Peyer's patch (tissue), 4 donors: Measurements from ENCODE around the gene FMOD. TPM values are rescaled to one million over a fixed set of nuclear protein-coding genes. Genes with fewer than 3 reads are reported as not detected.

Source experiments
- DNase-seq, 3 donors: peaks; one replicate each; pipeline ENCODE4 v3.0.0-alpha.2; 2017 to 2019
- H3K27ac ChIP-seq, 4 donors: fragments of 200-600 bp; sonication (generic); one replicate each; pipeline ENCODE4 v1.5.1; 2016 to 2019
- H3K27me3 ChIP-seq, 2 donors: fragments of 200-600 bp; sonication (generic); one replicate each; pipeline ENCODE4 v1.5.1; 2019
- H3K36me3 ChIP-seq, 3 donors: fragments of 200-600 bp; sonication (generic); one replicate each; pipeline ENCODE4 v1.5.1; 2016 to 2019
- H3K4me1 ChIP-seq, 4 donors: fragments of 200-600 bp; sonication (generic); one replicate each; pipeline ENCODE4 v1.5.1; 2016 to 2019
- H3K4me3 ChIP-seq, 4 donors: fragments of 200-600 bp; sonication (generic); 1 replicate in 3 of 4; 2 replicates in 1 of 4; pipeline ENCODE4 v1.5.1; 2016 to 2019; ENCODE audit warnings: mild to moderate bottlenecking in 1 of 4
- H3K9me3 ChIP-seq, 4 donors: fragments of 200-600 bp; sonication (generic); one replicate each; pipeline ENCODE4 v1.5.1; 2016 to 2019; ENCODE audit warnings: mild to moderate bottlenecking in 1 of 4
- POLR2A ChIP-seq, 2 donors: fragments of 450-650 bp; IDR thresholded peaks; one replicate each; pipeline ENCODE4 v1.5.1; 2017; ENCODE audit warnings: antibody characterized with exemption in 2 of 2, mild to moderate bottlenecking in 2 of 2, moderate library complexity in 2 of 2
- total RNA-seq, 4 donors: library from RNA; depleted of rRNA; stranded (reverse); fragments of >200 nt; gene quantifications; one replicate each; pipeline ENCODE4 v1.1.0, GENCODE V29; 2016
- TF ChIP-seq, protein P1 (sequence below), 6 experiments: fragments of 450-650 bp in 4 of 6; fragments of 200-600 bp in 2 of 6; sonication (generic) in 1 of 6; IDR thresholded peaks; one replicate each; pipeline ENCODE4 v1.5.1; 2017 to 2019; ENCODE audit warnings: antibody characterized with exemption in 6 of 6, mild to moderate bottlenecking in 3 of 6, moderate library complexity in 1 of 6

FMOD gene
- total RNA-seq, 4 donors from 2014 or later: 10.5 to 33.8 (median 12.2) TPM

GRCh38 chr1:203360547-203361185, 9.7 kb upstream of the FMOD start:
- no peak for DNase-seq
- H3K27me3 ChIP-seq: no peaks in the 10 kb centered on the region
- no peak for TF ChIP-seq POLR2A (IDR thresholded peaks at IDR 0.05)
- TF ChIP-seq, protein P1, sequence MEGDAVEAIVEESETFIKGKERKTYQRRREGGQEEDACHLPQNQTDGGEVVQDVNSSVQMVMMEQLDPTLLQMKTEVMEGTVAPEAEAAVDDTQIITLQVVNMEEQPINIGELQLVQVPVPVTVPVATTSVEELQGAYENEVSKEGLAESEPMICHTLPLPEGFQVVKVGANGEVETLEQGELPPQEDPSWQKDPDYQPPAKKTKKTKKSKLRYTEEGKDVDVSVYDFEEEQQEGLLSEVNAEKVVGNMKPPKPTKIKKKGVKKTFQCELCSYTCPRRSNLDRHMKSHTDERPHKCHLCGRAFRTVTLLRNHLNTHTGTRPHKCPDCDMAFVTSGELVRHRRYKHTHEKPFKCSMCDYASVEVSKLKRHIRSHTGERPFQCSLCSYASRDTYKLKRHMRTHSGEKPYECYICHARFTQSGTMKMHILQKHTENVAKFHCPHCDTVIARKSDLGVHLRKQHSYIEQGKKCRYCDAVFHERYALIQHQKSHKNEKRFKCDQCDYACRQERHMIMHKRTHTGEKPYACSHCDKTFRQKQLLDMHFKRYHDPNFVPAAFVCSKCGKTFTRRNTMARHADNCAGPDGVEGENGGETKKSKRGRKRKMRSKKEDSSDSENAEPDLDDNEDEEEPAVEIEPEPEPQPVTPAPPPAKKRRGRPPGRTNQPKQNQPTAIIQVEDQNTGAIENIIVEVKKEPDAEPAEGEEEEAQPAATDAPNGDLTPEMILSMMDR (IDR thresholded peaks at IDR 0.05): no peak
- no peak overlapping the region for H3K4me3 ChIP-seq
- no peaks in the 10 kb centered on the region for H3K36me3 ChIP-seq
- peaks cover 0 to 19% (median 0%) of the 10 kb centered on the region in 4 donors for H3K4me1 ChIP-seq
- H3K27ac ChIP-seq: no peak overlapping the region
- H3K9me3 ChIP-seq: no peaks in the 10 kb centered on the region

GRCh38 chr1:203359010-203359571, 8.2 kb upstream of the FMOD start:
- no peak for TF ChIP-seq POLR2A (IDR thresholded peaks at IDR 0.05)
- TF ChIP-seq, protein P1 (IDR thresholded peaks at IDR 0.05): no peak
- Histone ChIP-seq H3K4me3 (no peak overlapping the region), H3K36me3 (no peaks in the 10 kb centered on the region), H3K27ac (no peak overlapping the region), H3K9me3 (no peaks in the 10 kb centered on the region), H3K4me1 (peaks cover 0 to 8% (median 0%) of the 10 kb centered on the region in 4 donors), H3K27me3 (no peaks in the 10 kb centered on the region)
- peak in 1 of 3 donors; percentile 65 for DNase-seq

DNA sequence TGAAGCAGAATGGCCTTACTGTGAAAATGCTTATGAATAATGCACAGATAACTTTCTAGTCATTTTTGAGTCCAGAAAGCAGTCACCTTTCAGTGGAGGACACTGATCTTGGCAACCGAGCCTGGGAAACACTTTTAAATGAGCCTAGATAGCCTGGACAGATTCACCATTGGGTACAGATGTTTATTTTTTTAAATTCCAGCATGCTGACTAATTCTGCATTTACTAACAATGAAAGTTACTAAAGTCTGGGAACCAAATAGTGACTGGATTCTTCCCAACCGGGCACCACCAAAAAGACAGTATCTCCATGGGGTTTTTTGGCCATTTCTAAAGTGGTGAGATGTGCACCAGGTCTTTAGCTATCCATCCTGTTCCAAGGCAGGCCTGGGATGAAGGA, 3.3 kb upstream of the FMOD start:
- no peaks in the 10 kb centered on the region for H3K36me3 ChIP-seq
- H3K9me3 ChIP-seq: no peaks in the 10 kb centered on the region
- peak overlapping the region in 1 of 4 donors; percentile 62 for H3K27ac ChIP-seq
- DNase-seq: no peak
- no peaks in the 10 kb centered on the region for H3K27me3 ChIP-seq
- H3K4me1 ChIP-seq: peaks cover 0 to 5% (median 0%) of the 10 kb centered on the region in 4 donors
- no peak overlapping the region for H3K4me3 ChIP-seq
- TF ChIP-seq, protein P1 (IDR thresholded peaks at IDR 0.05): no peak
- TF ChIP-seq POLR2A (IDR thresholded peaks at IDR 0.05): no peak

DNA sequence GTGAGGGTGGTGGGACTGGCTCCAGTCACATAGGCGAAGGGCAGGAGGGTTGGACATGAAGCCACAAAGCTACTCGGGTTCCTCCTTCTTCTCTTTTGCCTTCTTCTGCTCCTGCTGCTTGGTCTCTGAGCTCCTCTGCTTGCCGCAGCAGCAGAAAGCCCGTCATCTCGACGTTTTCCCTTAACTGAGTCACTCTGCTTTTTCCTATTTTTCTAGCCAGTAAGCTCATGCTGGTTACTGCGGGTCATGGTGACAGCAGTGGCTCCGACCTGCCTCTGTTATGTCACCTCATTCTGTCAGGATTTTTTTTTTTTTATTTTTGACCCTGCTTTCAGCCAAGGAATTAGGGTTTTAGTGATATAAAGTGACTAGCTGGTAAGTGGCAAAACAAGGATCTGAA, 2.6 kb upstream of the FMOD start:
- TF ChIP-seq POLR2A (IDR thresholded peaks at IDR 0.05): no peak
- TF ChIP-seq, protein P1 (IDR thresholded peaks at IDR 0.05): no peak
- Histone ChIP-seq H3K4me1 (peaks cover 0 to 5% (median 0%) of the 10 kb centered on the region in 4 donors), H3K4me3 (no peak overlapping the region), H3K27ac (no peak overlapping the region), H3K9me3 (no peaks in the 10 kb centered on the region), H3K36me3 (no peaks in the 10 kb centered on the region), H3K27me3 (no peaks in the 10 kb centered on the region)
- DNase-seq: no peak

- H3K27ac ChIP-seq: peak overlapping the region in 1 of 4 donors; percentile 57
- peak overlapping the region in 2 of 4 donors; percentile 2 to 24 for H3K4me3 ChIP-seq
- no peaks in the 10 kb centered on the region for H3K9me3 ChIP-seq
- no peaks in the 10 kb centered on the region for H3K27me3 ChIP-seq
- TF ChIP-seq, protein P1 (IDR thresholded peaks at IDR 0.05): no peak
- no peak for TF ChIP-seq POLR2A (IDR thresholded peaks at IDR 0.05)
- peaks cover 0 to 5% (median 0%) of the 10 kb centered on the region in 4 donors for H3K4me1 ChIP-seq
- DNase-seq: no peak
- no peaks in the 10 kb centered on the region for H3K36me3 ChIP-seq
These were observed 973 bp downstream of the FMOD start for GRCh38 chr1:203349773-203350524.
